PC-3 (cell line): ENCODE results near the gene SH3BP5. TPM values are rescaled to one million over a fixed set of nuclear protein-coding genes. Genes with fewer than 3 reads are reported as not detected.

Source experiments
- ATAC-seq: fragments of 200-7000 bp; cut with Tn5 transposase; 2 replicates; pipeline ENCODE4 v1.9.1; 2020; ENCODE audit warnings: mild to moderate bottlenecking, moderate library complexity
- BruUV-seq: library from RNA; stranded (reverse); fragments of 400-500 nt; replicated peaks from 2 replicates; lab custom pipeline; 2021; lab: Mats Ljungman, UMichigan
- CTCF ChIA-PET: fragments of 300-600 bp; sonication (Branson Sonifier 250); formaldehyde crosslinking; loops from one replicate; lab custom pipeline; 2022; ENCODE audit warnings: antibody characterized with exemption; lab: Charles Lee
- POLR2A ChIA-PET: fragments of 300-600 bp; sonication (Branson Sonifier 250); formaldehyde crosslinking; loops from one replicate; lab custom pipeline; 2022; ENCODE audit warnings: antibody characterized with exemption; ENCODE audit not compliant: unreplicated experiment; lab: Charles Lee
- DNase-seq: peaks from one replicate; pipeline ENCODE4 v3.0.0-alpha.2; 2015
- H2AFZ ChIP-seq: fragments of 300-600 bp; sonication (generic); 2 replicates; pipeline ENCODE4 v1.6.0; 2016; ENCODE audit warnings: antibody characterized with exemption, low read length
- H3F3A ChIP-seq: fragments of 300-600 bp; sonication (generic); one replicate; pipeline ENCODE4 v1.6.0; 2017; ENCODE audit warnings: antibody characterized with exemption, low read length, control low read depth, mild to moderate bottlenecking; ENCODE audit not compliant: unreplicated experiment
- H3K27ac ChIP-seq: fragments of 300-600 bp; sonication (generic); 2 replicates; pipeline ENCODE4 v1.5.1; 2016; ENCODE audit warnings: mild to moderate bottlenecking, low read length
- H3K27me3 ChIP-seq: fragments of 300-600 bp; sonication (generic); 2 replicates; pipeline ENCODE4 v1.6.1; 2016; ENCODE audit warnings: low read length, mixed read lengths
- H3K36me3 ChIP-seq: fragments of 300-600 bp; sonication (generic); 2 replicates; pipeline ENCODE4 v1.6.1; 2016; ENCODE audit warnings: low read depth, mixed run types, low read length, mixed read lengths
- H3K4me1 ChIP-seq: fragments of 300-600 bp; sonication (generic); 2 replicates; pipeline ENCODE4 v1.5.1; 2016; ENCODE audit warnings: low read length; ENCODE audit not compliant: insufficient read depth
- H3K4me2 ChIP-seq: fragments of 300-600 bp; sonication (generic); 2 replicates; pipeline ENCODE4 v1.6.0; 2016; ENCODE audit warnings: low read length
- H3K4me3 ChIP-seq: fragments of 300-600 bp; sonication (generic); 2 replicates; pipeline ENCODE4 v1.5.1; 2016; ENCODE audit warnings: mild to moderate bottlenecking, low read length, mixed read lengths
- H3K79me2 ChIP-seq: fragments of 300-600 bp; sonication (generic); 2 replicates; pipeline ENCODE4 v1.6.1; 2017; ENCODE audit warnings: low read length, mixed read lengths
- H3K9ac ChIP-seq: fragments of 300-600 bp; sonication (generic); 2 replicates; pipeline ENCODE4 v1.6.0; 2016; ENCODE audit warnings: mild to moderate bottlenecking, low read length
- H3K9me2 ChIP-seq: fragments of 300-600 bp; sonication (generic); replicated peaks from 2 replicates; pipeline ENCODE4 v1.6.1; 2016; ENCODE audit warnings: mixed run types, low read length, mixed read lengths
- H3K9me3 ChIP-seq: fragments of 300-600 bp; sonication (generic); 2 replicates; pipeline ENCODE4 v1.6.1; 2016; ENCODE audit warnings: low read length, mixed read lengths
- H4K20me1 ChIP-seq: fragments of 300-600 bp; sonication (generic); 2 replicates; pipeline ENCODE4 v1.6.1; 2016; ENCODE audit warnings: low read length, mixed read lengths
- EZH2 ChIP-seq: fragments of 300-600 bp; sonication (generic); IDR thresholded peaks from one replicate; pipeline ENCODE4 v1.6.1; 2017; ENCODE audit warnings: antibody characterized with exemption, mild to moderate bottlenecking, low read length; ENCODE audit not compliant: unreplicated experiment
- EZH2phosphoT487 ChIP-seq: fragments of 300-600 bp; sonication (generic); IDR thresholded peaks from 2 replicates; pipeline ENCODE4 v1.6.1; 2018; ENCODE audit warnings: mild to moderate bottlenecking, antibody characterized with exemption, low read length, borderline replicate concordance
- intact Hi-C: fragments of 100-400 bp; cut with micrococcal nuclease; formaldehyde crosslinking; loops from 2 replicates; pipeline ENCODE4 v1.9.0; 2023
- total RNA-seq: library from RNA; depleted of rRNA; stranded (reverse); fragments of >200 nt; gene quantifications from 2 replicates; pipeline ENCODE4 v1.2.3, GENCODE V29; 2014
- TF ChIP-seq, protein P1 (sequence below): fragments of 300-600 bp; sonication (generic); conservative IDR thresholded peaks from 2 replicates; pipeline ENCODE4 v1.5.1; 2017; ENCODE audit warnings: antibody characterized with exemption, low read depth, mild to moderate bottlenecking, low read length

SH3BP5 gene
- total RNA-seq, 1 experiment from 2014 or later, result 21.2 TPM

GRCh38 chr3:15277861-15278500, 54.4 kb downstream of the SH3BP5 start:
- intact Hi-C loops, result no loop called here
- ATAC-seq (no peak), DNase-seq (no peak)
- no TSS peak for BruUV-seq
- Histone ChIP-seq H3K9ac (no peak overlapping the region), H3K27ac (no peak overlapping the region), H3K79me2 (no peaks in the 10 kb centered on the region), H2AFZ (no peak overlapping the region), H3K4me2 (no peak overlapping the region), H3F3A (no peaks in the 10 kb centered on the region), H3K4me1 (no peaks in the 10 kb centered on the region), H3K9me2 (no peaks in the 10 kb centered on the region), H3K4me3 (no peak overlapping the region), H3K36me3 (no peaks in the 10 kb centered on the region), H4K20me1 (no peaks in the 10 kb centered on the region), H3K27me3 (no peaks in the 10 kb centered on the region), H3K9me3 (no peaks in the 10 kb centered on the region)
- TF ChIP-seq EZH2 (no peak), EZH2phosphoT487 (no peak)
- TF ChIP-seq, protein P1, sequence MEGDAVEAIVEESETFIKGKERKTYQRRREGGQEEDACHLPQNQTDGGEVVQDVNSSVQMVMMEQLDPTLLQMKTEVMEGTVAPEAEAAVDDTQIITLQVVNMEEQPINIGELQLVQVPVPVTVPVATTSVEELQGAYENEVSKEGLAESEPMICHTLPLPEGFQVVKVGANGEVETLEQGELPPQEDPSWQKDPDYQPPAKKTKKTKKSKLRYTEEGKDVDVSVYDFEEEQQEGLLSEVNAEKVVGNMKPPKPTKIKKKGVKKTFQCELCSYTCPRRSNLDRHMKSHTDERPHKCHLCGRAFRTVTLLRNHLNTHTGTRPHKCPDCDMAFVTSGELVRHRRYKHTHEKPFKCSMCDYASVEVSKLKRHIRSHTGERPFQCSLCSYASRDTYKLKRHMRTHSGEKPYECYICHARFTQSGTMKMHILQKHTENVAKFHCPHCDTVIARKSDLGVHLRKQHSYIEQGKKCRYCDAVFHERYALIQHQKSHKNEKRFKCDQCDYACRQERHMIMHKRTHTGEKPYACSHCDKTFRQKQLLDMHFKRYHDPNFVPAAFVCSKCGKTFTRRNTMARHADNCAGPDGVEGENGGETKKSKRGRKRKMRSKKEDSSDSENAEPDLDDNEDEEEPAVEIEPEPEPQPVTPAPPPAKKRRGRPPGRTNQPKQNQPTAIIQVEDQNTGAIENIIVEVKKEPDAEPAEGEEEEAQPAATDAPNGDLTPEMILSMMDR, result no peak
- POLR2A ChIA-PET, result no interaction called here
- CTCF ChIA-PET, result interaction anchor here (0.7 kb wide), 1 partner anchor 127 kb away, joined by 3 read pairs; no protein-coding TSS in a partner anchor

DNA sequence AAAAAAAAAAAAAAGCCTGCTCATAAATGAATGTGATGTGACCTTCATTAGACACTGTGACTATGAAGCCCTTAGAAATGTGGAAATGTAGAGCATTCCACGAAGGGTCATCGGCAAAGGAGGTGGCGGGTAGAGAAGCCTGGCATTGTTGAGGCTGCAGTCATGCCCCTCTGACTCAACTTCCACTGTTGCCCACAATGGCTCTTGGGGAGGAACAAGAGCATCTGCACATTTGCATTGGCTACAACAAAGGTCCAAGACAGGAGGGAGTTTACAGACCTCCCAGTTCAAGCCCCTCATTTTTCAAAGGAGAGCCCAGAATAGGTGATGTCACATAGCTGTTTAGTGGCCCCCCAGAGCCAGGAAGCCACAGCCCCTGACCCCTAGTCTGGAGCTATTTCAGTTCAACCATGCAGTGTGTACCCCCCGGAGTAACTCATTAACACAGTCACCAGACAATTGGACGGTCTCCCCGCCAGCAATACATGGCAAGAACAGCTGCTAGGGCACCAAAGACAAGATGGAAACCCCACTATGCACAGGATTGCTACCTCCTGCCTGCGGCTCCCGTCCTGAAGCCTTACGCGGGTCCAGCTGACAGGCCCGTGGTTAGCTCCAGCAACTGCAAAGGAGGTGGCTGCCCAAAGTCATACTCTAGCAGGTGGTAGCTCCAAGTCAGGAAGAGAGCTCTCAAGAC, 56.2 kb downstream of the SH3BP5 start:
- Histone ChIP-seq H3K27ac (no peak overlapping the region), H3K4me1 (no peaks in the 10 kb centered on the region), H3K27me3 (no peaks in the 10 kb centered on the region), H4K20me1 (no peaks in the 10 kb centered on the region), H3K4me2 (no peak overlapping the region), H3K79me2 (no peaks in the 10 kb centered on the region), H2AFZ (no peak overlapping the region), H3K9me2 (no peaks in the 10 kb centered on the region), H3F3A (no peaks in the 10 kb centered on the region), H3K9me3 (no peaks in the 10 kb centered on the region), H3K9ac (no peak overlapping the region), H3K4me3 (no peak overlapping the region), H3K36me3 (no peaks in the 10 kb centered on the region)
- no TSS peak for BruUV-seq
- intact Hi-C loops, result no loop called here
- ATAC-seq (no peak), DNase-seq (no peak)
- ChIA-PET POLR2A (interaction anchor here (0.5 kb wide), 1 partner anchor 79 kb away, joined by 4 read pairs; no protein-coding TSS in a partner anchor), CTCF (no interaction called here)
- TF ChIP-seq EZH2phosphoT487 (no peak), EZH2 (no peak)
- TF ChIP-seq, protein P1, result no peak

- H3K27me3 ChIP-seq, result no peaks in the 10 kb centered on the region
- ATAC-seq, result no peak
- no peaks in the 10 kb centered on the region for H3K79me2 ChIP-seq
- peaks cover 20% of the 10 kb centered on the region for H3K4me1 ChIP-seq
- H4K20me1 ChIP-seq, result no peaks in the 10 kb centered on the region
- no peaks in the 10 kb centered on the region for H3K9me2 ChIP-seq
- H3K27ac ChIP-seq, result no peak overlapping the region
- no peak overlapping the region for H3K4me3 ChIP-seq
- DNase-seq, result no peak
- no peak overlapping the region for H3K9ac ChIP-seq
- H3K4me2 ChIP-seq, result no peak overlapping the region
- TF ChIP-seq, protein P1, result no peak
- TF ChIP-seq EZH2 (no peak), EZH2phosphoT487 (no peak)
- POLR2A ChIA-PET, result no interaction called here
- H3F3A ChIP-seq, result no peaks in the 10 kb centered on the region
- H3K36me3 ChIP-seq, result no peaks in the 10 kb centered on the region
- CTCF ChIA-PET, result no interaction called here
- H2AFZ ChIP-seq, result no peak overlapping the region
- no TSS peak for BruUV-seq
- no peaks in the 10 kb centered on the region for H3K9me3 ChIP-seq
- intact Hi-C loops, result no loop called here
Measured at GRCh38 chr3:15273227-15273626, 59.2 kb downstream of the SH3BP5 start.
